GM21786 (cell line): Measurements from ENCODE around the gene GALNT10.
A peak's percentile ranks its signal among the peaks of the same experiment; 100 is the strongest.

Experiments
- ATAC-seq: cut with Tn5 transposase; IDR thresholded peaks from one replicate; pipeline ENCODE4 v1.9.1; 2021; ENCODE audit not compliant: unreplicated experiment

Gene GALNT10

DNA sequence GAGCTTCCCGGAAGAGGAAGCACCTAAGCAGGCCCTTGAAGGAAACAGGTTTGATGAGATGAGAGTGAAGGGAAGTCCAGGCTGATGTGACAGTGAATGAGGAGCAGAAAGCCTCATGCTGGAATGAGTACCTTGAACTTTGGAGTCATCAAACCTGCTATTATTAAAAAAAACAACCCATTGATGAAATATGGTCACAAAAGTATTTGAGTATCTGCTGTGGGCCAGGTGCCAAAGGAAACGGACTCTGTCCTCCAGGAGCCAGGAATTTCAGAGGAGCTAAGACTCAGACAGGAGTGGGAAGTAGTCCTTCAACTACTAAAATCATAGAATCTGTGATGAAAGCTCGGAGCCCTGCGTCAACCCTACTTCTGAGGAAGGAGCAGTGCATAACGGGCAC is 275.6 kb downstream of the GALNT10 start:
- no peak for ATAC-seq

DNA sequence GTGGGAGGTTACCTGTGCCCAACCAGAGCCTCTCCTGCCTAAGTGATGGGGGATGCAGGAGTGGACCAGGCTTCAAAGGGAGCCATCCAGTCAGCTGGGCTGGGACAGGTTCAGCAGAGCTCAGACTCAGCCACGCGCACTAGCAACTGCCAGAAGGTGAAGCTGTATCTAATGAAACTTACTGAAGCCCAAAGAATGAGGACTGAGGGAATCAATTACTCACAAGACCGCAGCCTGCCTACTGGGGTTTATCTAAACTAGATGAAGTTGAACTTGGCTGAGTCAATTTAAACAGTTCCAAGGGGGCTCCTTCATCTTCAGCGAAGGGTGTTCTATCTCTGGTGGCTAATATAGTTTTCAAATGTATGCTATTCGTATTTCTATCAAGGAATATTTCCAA is 276.1 kb downstream of the GALNT10 start:
- ATAC-seq, result no peak

DNA sequence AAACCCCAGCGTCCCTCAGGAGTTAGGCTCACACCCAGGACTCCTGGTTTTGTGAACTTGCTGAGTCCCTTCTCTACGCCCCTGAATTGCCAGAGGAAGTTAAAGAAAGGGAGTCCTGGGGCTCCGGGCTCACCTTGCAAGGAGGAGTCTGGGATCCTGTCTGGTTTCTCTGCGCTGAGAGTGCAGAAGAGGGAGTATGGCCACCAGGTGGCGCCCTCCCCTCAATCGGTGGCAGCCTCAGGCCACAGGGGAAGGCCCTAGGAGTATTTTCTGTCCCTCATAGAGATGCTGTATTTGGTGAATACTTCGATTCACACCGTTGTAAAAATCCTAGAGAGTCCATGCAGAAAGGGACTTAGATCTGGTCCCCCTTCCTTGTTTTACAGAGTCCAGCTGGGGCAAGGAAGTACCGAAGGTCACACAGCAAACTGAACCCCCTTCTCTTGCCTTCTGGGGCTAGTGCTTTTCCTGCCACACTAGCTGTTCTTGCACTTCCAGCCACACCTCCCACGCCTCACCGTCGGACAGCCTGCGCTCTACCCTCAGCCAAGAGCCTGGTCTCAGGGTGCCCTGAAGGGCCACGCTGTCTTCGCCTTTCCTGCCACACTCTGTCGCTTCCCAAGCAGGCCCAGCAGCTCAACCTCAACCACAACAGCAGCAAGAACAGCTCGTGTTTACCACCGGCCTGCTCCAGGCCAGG is 277.3 kb downstream of the GALNT10 start:
- ATAC-seq, result peak; percentile 97

DNA sequence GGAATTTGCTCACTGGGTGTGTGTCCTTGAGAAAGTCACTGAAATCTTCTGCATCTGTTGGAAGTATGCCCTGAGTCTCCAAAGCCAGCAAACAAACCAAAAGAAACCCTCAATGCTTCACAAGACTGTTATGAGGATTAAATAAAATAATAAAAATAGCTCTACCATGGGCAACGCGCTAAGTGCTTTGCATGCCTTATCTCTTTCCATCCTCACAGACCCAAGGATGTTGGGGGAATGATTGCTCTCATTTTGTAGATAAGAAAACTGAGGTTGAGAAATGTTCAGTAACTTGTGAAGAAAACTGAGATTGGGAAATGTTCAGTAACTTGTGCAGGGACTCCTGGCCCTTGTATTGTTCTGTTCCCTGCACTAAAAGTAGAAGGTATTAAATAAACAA is 279.6 kb downstream of the GALNT10 start:
- no peak for ATAC-seq
